Activated naive CD8-positive, alpha-beta T cell treated with anti-CD3 and anti-CD28 coated beads, Interleukin-2, amount 10 ng/mL, durations not matched to agents 7 days and 5 days (primary cell): Measurements from ENCODE around the gene NRF1. TPM values are rescaled to one million over a fixed set of nuclear protein-coding genes. Genes with fewer than 3 reads are reported as not detected.

Experiments used
- ATAC-seq: fragments of 150-1000 bp; cut with Tn5 transposase; one replicate; pipeline ENCODE4 v1.10.0; 2021; ENCODE audit warnings: low read depth, moderate library complexity
- POLR2A ChIA-PET: fragments of 350-600 bp; sonication (Branson Sonifier 250); formaldehyde crosslinking; loops from one replicate; lab custom pipeline; 2021; ENCODE audit warnings: antibody characterized with exemption; lab: Charles Lee
- DNase-seq: peaks from one replicate; pipeline ENCODE4 v3.0.0; 2021
- H3K27ac Mint-ChIP-seq: one replicate; pipeline ENCODE4 v1.8.0; 2022; ENCODE audit warnings: mild to moderate bottlenecking, mixed read lengths
- H3K27me3 Mint-ChIP-seq: one replicate; pipeline ENCODE4 v1.8.0; 2022; ENCODE audit warnings: mild to moderate bottlenecking, moderate library complexity, mixed read lengths
- H3K36me3 Mint-ChIP-seq: one replicate; pipeline ENCODE4 v1.8.0; 2021; ENCODE audit warnings: mild to moderate bottlenecking, mixed read lengths
- H3K4me1 Mint-ChIP-seq: one replicate; pipeline ENCODE4 v1.8.0; 2021; ENCODE audit warnings: mixed read lengths
- H3K4me3 Mint-ChIP-seq: one replicate; pipeline ENCODE4 v1.8.0; 2022; ENCODE audit warnings: mild to moderate bottlenecking, moderate library complexity, mixed read lengths
- H3K9me3 Mint-ChIP-seq: one replicate; pipeline ENCODE4 v1.8.0; 2021; ENCODE audit warnings: mixed read lengths
- total RNA-seq, 2 experiments: library from RNA; stranded (reverse); gene quantifications; one replicate each; pipeline ENCODE4 v1.2.3, GENCODE V29; 2021

NRF1 gene
- total RNA-seq, 2 experiments from 2014 or later = 32.5 to 33.6 TPM

DNA sequence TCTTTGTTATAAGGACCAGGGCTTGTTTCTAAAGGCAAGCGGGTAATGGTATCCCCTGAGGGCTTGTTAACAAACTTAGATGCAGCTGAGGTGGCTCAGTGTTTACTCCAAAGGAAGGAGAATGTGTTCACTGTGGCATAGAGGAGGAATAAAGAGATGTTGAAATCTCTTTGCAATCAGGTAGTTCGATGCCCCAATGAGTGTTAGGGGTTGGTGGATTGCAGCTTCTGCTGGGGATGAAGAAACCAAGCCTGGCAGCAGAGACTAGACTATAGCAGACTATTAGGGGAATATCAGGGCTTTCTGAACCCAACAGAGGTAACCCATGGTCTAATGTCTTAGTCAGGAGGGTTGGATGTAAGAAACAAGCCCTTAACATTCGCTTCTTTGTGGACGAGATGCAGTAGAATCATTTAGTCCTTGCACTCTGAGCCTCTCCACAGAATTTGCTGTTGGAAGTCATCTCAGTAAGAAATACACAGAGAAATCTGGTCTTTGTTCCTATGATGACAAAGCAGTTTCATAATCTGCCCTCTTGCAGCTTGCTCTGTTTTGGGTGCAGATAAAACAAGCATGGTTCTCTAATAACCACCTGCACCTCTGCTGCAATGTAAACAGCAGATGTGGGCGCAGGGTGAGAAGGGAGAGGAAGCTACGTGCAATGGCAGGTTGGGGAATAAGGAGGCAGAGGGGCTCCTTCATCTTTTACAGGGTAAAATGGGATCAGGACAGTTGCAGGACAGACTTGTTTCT lies 108.6 kb downstream of the NRF1 start:
- no peak overlapping the region for H3K27ac Mint-ChIP-seq
- no peak for ATAC-seq
- H3K4me1 Mint-ChIP-seq = no peaks in the 10 kb centered on the region
- DNase-seq = no peak
- H3K27me3 Mint-ChIP-seq = no peaks in the 10 kb centered on the region
- POLR2A ChIA-PET = no interaction called here
- H3K36me3 Mint-ChIP-seq = peaks cover 33% of the 10 kb centered on the region
- H3K9me3 Mint-ChIP-seq = no peaks in the 10 kb centered on the region
- H3K4me3 Mint-ChIP-seq = no peak overlapping the region

DNA sequence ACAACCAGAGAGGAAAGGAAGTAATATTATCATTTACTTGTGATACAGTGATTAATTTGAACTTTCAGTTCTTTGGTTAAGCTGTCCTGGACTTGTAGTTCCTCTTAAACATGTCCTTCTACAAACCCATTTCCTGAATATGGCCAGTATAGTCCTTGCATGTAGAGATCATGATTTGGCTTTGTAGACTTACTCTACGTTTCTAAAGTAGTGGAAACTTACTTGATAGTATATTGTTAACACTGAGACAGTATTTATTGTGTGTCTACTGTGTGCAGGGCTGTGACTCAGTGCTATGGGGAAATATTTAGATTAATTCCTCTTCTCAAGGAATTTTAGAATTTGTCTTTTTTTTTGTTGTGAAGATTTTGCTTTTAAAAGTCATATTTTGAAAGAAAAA lies 109.5 kb downstream of the NRF1 start:
- H3K4me3 Mint-ChIP-seq = no peak overlapping the region
- peaks cover 36% of the 10 kb centered on the region for H3K36me3 Mint-ChIP-seq
- POLR2A ChIA-PET = interaction anchor here (0.6 kb wide), 1 partner anchor 290 kb away, joined by 4 read pairs; no protein-coding TSS in a partner anchor
- no peak overlapping the region for H3K27ac Mint-ChIP-seq
- H3K4me1 Mint-ChIP-seq = no peaks in the 10 kb centered on the region
- no peak for DNase-seq
- H3K9me3 Mint-ChIP-seq = no peaks in the 10 kb centered on the region
- H3K27me3 Mint-ChIP-seq = no peaks in the 10 kb centered on the region
- no peak for ATAC-seq

DNA sequence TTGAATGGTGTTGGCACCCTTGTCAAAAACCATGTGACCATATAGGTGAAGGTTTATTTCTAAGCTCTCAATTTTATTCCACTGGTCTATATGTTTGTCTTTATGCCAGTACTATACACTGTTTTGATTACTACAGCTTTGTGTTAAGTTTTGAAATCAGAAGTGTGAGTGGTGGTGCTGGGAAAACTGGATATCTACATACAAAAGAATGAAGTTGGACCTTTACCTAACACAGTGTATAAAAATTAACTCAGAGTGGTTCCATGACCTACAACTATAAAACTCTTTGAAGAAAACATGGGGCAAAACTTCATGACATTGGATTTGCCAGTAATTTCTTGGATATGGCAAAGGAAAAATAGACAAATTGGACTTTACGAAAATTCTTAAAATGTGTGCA lies 112.2 kb downstream of the NRF1 start:
- H3K4me3 Mint-ChIP-seq = no peak overlapping the region
- H3K27me3 Mint-ChIP-seq = no peaks in the 10 kb centered on the region
- POLR2A ChIA-PET = no interaction called here
- no peaks in the 10 kb centered on the region for H3K4me1 Mint-ChIP-seq
- H3K36me3 Mint-ChIP-seq = peaks cover 38% of the 10 kb centered on the region
- DNase-seq = no peak
- ATAC-seq = no peak
- H3K27ac Mint-ChIP-seq = no peak overlapping the region
- H3K9me3 Mint-ChIP-seq = no peaks in the 10 kb centered on the region

DNA sequence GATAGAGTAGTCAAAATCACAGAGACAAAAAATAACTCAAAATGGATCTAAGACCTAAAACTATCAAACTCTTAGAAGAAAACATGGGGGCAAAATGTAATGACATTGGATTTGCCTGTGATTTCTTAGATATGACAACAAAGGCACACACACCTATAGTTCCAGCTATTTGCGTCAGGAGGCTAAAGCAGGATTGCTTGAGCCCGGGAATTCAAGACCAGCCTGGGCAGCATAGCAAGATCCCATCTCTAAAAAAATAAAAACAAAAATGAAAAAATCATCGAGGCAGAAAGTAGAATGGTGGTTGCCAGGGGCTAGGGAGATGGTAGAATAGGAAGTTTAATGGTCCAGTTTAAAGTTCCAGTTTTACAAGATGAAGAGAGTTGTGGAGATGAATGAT lies 113.3 kb downstream of the NRF1 start:
- POLR2A ChIA-PET = interaction anchor here (0.6 kb wide), 1 partner anchor 104 kb away, joined by 3 read pairs; no protein-coding TSS in a partner anchor
- ATAC-seq = no peak
- H3K27ac Mint-ChIP-seq = no peak overlapping the region

DNA sequence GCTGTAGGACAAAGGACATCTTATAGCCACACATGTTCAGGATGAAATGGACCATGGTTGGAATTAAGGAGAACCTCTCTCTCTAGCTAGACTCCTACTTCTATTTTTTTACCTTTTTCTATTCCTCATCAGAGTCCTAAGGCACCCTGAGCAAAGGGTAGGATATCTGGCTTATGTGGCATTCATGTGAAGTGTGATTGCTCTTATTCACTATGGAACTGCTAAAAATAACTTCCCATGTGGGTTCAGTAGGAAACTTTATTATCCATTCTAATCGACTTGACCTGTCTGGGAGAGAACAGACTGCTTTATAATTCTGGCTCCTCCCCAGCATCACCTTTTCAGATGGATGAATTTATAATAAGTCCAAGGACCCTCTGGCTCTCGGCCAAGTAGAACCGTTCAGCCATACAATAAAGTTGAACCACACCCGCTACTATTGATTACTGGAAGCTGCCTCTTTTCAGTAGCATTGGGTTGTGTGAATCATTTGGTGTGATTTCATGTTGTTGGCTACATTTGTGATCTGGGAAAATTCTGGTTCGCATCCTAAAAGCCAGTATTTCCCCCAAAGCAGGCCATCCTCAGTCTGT lies 117.5 kb downstream of the NRF1 start:
- no peak for DNase-seq
- POLR2A ChIA-PET = no interaction called here
- Mint-ChIP-seq H3K27ac (no peak overlapping the region), H3K9me3 (no peaks in the 10 kb centered on the region), H3K4me3 (no peak overlapping the region), H3K4me1 (no peaks in the 10 kb centered on the region), H3K36me3 (peaks cover 35% of the 10 kb centered on the region), H3K27me3 (no peaks in the 10 kb centered on the region)
- no peak for ATAC-seq

More for the DNA sequence above, 113.3 kb downstream of the NRF1 start:
- no peak for DNase-seq
- H3K9me3 Mint-ChIP-seq = no peaks in the 10 kb centered on the region
- peaks cover 32% of the 10 kb centered on the region for H3K36me3 Mint-ChIP-seq
- H3K4me3 Mint-ChIP-seq = no peak overlapping the region
- H3K4me1 Mint-ChIP-seq = no peaks in the 10 kb centered on the region
- H3K27me3 Mint-ChIP-seq = no peaks in the 10 kb centered on the region

DNA sequence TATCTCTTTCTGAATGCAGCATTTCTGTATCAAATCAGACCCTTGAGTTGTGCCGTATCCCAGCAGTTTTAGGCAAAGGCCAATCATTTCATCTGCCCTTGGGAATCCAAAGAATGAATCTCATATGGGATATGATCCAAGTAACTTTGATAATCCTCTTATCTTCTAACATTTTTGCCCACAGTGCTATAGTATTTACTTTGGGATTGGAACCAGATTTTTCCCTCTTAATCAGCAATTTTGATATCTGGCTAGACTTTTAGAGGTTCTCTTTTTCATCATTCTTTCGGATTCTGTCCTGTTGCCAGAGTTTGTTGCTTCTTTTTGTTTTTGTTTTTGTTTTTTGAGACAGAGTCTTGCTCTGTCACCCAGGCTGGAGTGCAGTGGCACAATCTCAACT lies 118.0 kb downstream of the NRF1 start:
- ATAC-seq (no peak), DNase-seq (no peak)
- Mint-ChIP-seq H3K36me3 (peaks cover 31% of the 10 kb centered on the region), H3K4me1 (no peaks in the 10 kb centered on the region), H3K27me3 (no peaks in the 10 kb centered on the region), H3K4me3 (no peak overlapping the region), H3K27ac (no peak overlapping the region), H3K9me3 (no peaks in the 10 kb centered on the region)
- POLR2A ChIA-PET = no interaction called here

DNA sequence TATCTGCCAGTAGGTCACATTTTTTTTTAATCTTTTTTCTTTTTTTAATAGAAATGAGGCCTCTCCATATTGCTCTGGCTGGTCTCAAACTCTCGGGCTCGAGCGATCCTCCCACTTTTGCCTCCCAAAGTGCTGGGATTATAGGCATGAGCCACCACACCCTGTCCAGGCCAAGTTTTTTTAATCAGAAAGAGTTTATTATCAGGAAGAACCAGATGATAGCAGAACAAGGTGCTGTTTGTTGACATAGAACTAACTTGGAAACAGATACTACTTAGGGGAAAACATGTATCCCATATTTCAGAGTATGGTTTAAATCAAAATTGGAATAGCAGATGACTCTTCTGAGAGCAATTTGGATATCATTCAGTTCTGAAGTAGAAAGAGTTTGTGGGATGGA lies 118.6 kb downstream of the NRF1 start:
- no peak for ATAC-seq
- Mint-ChIP-seq H3K4me1 (no peaks in the 10 kb centered on the region), H3K36me3 (peaks cover 26% of the 10 kb centered on the region), H3K4me3 (no peak overlapping the region), H3K27ac (no peak overlapping the region), H3K9me3 (no peaks in the 10 kb centered on the region), H3K27me3 (no peaks in the 10 kb centered on the region)
- POLR2A ChIA-PET = no interaction called here
- DNase-seq = no peak

DNA sequence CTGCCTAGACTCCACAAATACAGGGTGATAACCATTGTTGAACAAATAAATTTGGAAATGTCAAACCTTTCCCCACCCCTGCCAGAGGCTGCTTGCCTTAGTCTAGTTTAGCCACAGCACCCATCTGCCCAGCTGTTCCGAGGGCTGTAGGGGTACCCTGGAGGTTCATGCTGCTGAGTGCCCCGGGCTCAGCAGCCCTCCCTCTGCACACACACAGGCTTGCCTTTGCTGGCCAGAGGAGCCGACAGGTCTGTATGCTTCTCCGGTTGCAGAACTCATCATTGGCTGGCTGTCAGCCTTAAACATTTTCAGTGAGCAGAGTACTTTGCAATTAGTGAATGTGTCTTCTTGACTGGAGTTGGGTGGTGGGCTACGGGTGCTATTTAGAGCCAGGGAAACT lies 122.9 kb downstream of the NRF1 start:
- ATAC-seq (no peak), DNase-seq (no peak)
- Mint-ChIP-seq H3K27ac (no peak overlapping the region), H3K4me3 (no peak overlapping the region), H3K27me3 (no peaks in the 10 kb centered on the region), H3K4me1 (peaks cover 3% of the 10 kb centered on the region), H3K9me3 (no peaks in the 10 kb centered on the region), H3K36me3 (peaks cover 21% of the 10 kb centered on the region)
- POLR2A ChIA-PET = no interaction called here

DNA sequence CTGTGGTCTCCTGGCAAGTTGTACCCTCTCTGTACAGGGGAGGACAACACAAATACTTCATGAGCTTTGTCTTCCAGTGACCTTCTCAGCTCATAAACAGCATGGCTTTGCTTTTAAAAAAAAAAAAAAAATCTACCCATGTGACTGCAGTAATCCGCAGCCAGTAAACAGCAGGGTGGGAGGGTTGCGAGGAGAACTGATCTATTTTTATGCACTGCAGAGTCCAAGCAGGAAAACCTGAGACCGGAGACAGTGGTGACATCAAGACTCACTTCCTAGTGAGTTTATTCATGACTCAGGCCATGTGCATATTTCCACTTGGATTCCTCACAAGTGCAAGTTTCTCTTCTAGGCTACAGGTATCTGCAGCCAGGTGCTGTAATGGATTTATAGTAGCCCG lies 127.9 kb downstream of the NRF1 start:
- no peak overlapping the region for H3K4me3 Mint-ChIP-seq
- no peaks in the 10 kb centered on the region for H3K9me3 Mint-ChIP-seq
- H3K4me1 Mint-ChIP-seq = peaks cover 3% of the 10 kb centered on the region
- no peak for ATAC-seq
- no peaks in the 10 kb centered on the region for H3K27me3 Mint-ChIP-seq
- peaks cover 7% of the 10 kb centered on the region for H3K36me3 Mint-ChIP-seq
- no peak for DNase-seq
- POLR2A ChIA-PET = interaction anchor here (0.6 kb wide), 2 partner anchors 81 to 280 kb away, joined by 3 to 6 read pairs; no protein-coding TSS in a partner anchor
- no peak overlapping the region for H3K27ac Mint-ChIP-seq

DNA sequence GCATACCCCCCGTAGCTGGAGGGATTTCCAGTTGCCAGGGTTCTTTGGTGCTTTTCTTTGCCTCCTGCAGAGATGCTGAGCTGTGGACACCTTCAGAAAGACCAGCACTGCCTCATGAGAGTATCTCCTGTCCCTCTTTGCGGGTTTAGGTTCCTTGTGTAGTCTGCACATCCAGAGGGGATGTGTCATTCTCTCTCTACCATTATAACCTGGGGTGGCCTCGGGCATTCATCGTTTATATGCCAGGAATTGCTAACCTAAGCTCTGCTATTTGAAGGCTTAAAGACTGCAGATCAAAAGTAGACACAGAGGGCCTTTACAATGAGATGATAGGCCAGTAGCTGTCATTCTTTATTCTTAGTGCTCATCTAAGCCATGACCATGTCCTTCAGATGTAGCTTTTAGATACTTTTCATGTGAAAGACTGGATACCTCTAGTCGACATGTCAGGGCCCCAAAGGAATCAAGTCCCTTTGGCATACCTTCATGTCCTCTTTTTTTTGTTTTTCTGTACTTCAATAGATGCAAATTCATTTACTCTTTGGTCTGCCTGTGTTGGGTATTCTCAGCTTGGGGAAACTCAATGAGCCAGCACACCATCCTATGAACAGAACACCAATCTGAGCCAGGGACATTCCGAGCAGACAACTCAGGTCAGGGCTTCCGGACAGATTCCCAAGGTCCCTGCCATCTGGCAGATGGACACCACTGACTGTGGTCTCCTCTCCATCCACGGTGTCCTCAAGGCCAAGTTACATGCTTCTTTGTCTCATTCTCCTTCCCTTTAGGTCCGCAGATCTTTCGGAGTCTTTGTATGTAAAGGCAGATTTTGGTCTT lies 129.3 kb downstream of the NRF1 start:
- DNase-seq = no peak
- H3K4me3 Mint-ChIP-seq = no peak overlapping the region
- H3K36me3 Mint-ChIP-seq = peaks cover 7% of the 10 kb centered on the region
- peaks cover 3% of the 10 kb centered on the region for H3K4me1 Mint-ChIP-seq
- no peak for ATAC-seq
- no peaks in the 10 kb centered on the region for H3K27me3 Mint-ChIP-seq
- H3K27ac Mint-ChIP-seq = no peak overlapping the region
- H3K9me3 Mint-ChIP-seq = no peaks in the 10 kb centered on the region
- POLR2A ChIA-PET = no interaction called here

DNA sequence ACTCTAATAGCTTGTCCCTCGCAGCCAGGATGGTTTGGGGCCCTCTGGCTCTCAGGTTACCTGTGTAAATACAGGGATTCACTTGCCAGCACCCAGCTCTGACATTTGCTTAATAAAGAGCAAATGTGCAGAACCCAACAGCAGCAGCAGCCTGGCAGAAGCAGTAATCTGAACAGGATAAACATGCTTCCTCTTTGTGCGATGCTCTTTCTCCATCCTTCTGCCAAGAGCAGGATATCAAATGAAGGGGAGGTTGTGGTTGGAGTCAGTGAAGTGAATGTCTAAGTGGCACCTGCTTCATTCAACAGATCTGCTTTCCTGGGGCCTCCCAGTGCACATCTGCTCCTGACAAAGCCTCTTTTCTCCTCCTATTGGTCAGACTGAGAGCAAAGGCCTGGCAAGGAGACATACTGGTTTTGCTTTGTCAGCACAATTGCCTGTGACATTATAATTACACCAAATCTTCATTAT lies 130.3 kb downstream of the NRF1 start:
- ATAC-seq (no peak), DNase-seq (no peak)
- POLR2A ChIA-PET = no interaction called here
- H3K9me3 Mint-ChIP-seq = no peaks in the 10 kb centered on the region
- no peaks in the 10 kb centered on the region for H3K27me3 Mint-ChIP-seq
- peaks cover 3% of the 10 kb centered on the region for H3K4me1 Mint-ChIP-seq
- no peak overlapping the region for H3K4me3 Mint-ChIP-seq
- H3K36me3 Mint-ChIP-seq = peaks cover 7% of the 10 kb centered on the region
- H3K27ac Mint-ChIP-seq = no peak overlapping the region

DNA sequence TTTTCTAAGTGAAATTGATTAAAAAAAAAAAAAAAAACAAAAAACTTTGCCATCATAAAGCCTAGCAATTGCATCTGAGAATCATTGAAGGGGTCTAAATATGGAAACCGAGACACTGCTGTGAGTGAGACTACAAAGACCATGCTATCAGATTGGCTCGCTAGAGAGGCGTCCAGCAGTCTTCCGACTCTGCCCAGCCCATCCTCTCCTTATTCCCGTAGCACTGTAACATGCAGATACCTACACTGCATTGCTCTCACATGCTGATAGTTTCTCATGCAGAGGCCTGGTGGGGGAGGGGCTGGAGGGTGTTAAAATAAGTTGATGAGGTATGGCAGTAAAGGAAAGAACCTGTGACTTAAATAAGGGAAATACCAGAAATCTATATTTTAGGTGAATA lies 130.7 kb downstream of the NRF1 start:
- Mint-ChIP-seq H3K27me3 (no peaks in the 10 kb centered on the region), H3K36me3 (peaks cover 5% of the 10 kb centered on the region), H3K9me3 (no peaks in the 10 kb centered on the region), H3K4me1 (peaks cover 3% of the 10 kb centered on the region), H3K4me3 (no peak overlapping the region), H3K27ac (no peak overlapping the region)
- POLR2A ChIA-PET = no interaction called here
- no peak for ATAC-seq
- no peak for DNase-seq

DNA sequence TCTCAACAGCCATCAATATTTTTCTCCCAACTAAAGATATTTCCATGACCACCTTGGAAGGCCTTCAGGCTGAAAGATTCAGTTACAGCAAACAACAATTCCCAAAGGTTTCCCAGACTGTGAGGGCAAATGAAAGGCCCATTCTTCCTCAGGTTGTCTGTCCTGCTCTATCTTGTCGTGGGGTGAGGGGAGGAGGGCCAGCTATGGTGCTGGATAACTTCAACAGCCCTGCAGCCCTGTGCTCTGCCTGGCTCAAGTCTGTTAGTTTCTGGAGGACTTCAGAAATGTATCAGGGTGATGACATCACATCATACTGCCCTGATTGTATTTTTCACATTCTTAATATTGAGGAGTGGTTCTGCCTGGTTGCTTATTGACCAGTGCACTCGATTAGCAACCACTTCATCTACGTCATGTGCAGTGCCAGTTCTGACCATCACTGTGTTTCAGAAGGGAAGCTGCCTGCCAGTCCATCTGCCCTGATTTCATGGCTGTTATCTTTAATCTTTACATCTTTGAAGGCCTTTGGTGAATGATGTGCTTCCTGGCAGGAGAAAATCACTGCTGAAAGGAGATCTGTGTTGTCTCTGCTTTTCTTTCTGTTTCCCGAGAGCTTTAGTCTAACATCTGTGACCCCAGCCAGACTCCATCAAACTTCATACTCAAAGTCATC lies 135.5 kb downstream of the NRF1 start:
- Mint-ChIP-seq H3K9me3 (no peaks in the 10 kb centered on the region), H3K27me3 (no peaks in the 10 kb centered on the region), H3K4me1 (peaks cover 3% of the 10 kb centered on the region), H3K36me3 (peaks cover 3% of the 10 kb centered on the region), H3K4me3 (no peak overlapping the region), H3K27ac (no peak overlapping the region)
- ATAC-seq (no peak), DNase-seq (no peak)
- POLR2A ChIA-PET = interaction anchor here (0.5 to 1.3 kb wide), 2 partner anchors 9 to 85 kb away, joined by 3 to 4 read pairs; no protein-coding TSS in a partner anchor
